Aorta (tissue), 5 donors: Measurements from ENCODE around the gene SV2B. TPM values are rescaled to one million over a fixed set of nuclear protein-coding genes. Genes with fewer than 3 reads are reported as not detected.

Experiments
- ATAC-seq: fragments of 200-7000 bp; cut with Tn5 transposase; one replicate; pipeline ENCODE4 v1.9.1; 2022; ENCODE audit warnings: moderate library complexity; ENCODE audit not compliant: low FRiP score
- DNase-seq, 2 donors: peaks; one replicate each; pipeline ENCODE4 v3.0.0-alpha.2; 2020
- H3K27ac ChIP-seq, 2 donors: one replicate each; pipeline ENCODE4 v1.5.1; 2013; ENCODE audit warnings: low read length in 2 of 2, mild to moderate bottlenecking in 2 of 2, moderate library complexity in 2 of 2, control low read depth in 1 of 2, inconsistent platforms in 1 of 2, low read depth in 1 of 2
- H3K27me3 ChIP-seq, 2 donors: one replicate each; pipeline ENCODE4 v1.6.1; 2013; ENCODE audit warnings: control low read depth in 1 of 2, low read length in 1 of 2, mild to moderate bottlenecking in 1 of 2, moderate library complexity in 1 of 2; ENCODE audit not compliant: insufficient read depth in 2 of 2, control insufficient read depth in 1 of 2
- H3K36me3 ChIP-seq, 2 donors: one replicate each; pipeline ENCODE4 v1.6.1; 2013; ENCODE audit warnings: control low read depth in 1 of 2, low read length in 1 of 2, mild to moderate bottlenecking in 1 of 2; ENCODE audit not compliant: insufficient read depth in 2 of 2, control insufficient read depth in 1 of 2
- H3K4me1 ChIP-seq, 2 donors: one replicate each; pipeline ENCODE4 v1.6.1; 2013; ENCODE audit warnings: low read length in 2 of 2, control low read depth in 1 of 2, mild to moderate bottlenecking in 1 of 2, moderate library complexity in 1 of 2; ENCODE audit not compliant: insufficient read depth in 2 of 2, control insufficient read depth in 1 of 2
- H3K4me3 ChIP-seq, 2 donors: one replicate each; pipeline ENCODE4 v1.5.1; 2013; ENCODE audit warnings: low read length in 2 of 2, control low read depth in 1 of 2, mild to moderate bottlenecking in 1 of 2
- H3K9me3 ChIP-seq: one replicate; pipeline ENCODE4 v1.6.1; 2013; ENCODE audit warnings: mild to moderate bottlenecking, low read length; ENCODE audit not compliant: control insufficient read depth
- WGBS, 2 donors: extraction: QIAGEN DNeasy Blood & Tissue Kit; methylation state at CpG; one replicate each; pipeline ENCODE4 v1.1.7; 2013; 5-methylcytosine and 5-hydroxymethylcytosine counted together
- intact Hi-C, 2 donors: fragments of 100-400 bp; cut with DNase I; formaldehyde crosslinking; loops; one replicate each; pipeline versions ENCODE4 v1.14.2 to v1.15.0; 2022
- polyA plus RNA-seq, 2 donors: library from polyadenylated mRNA; stranded (reverse); fragments of 200-250 nt; gene quantifications; one replicate each; pipeline ENCODE4 v1.2.3, GENCODE V29; 2013
- total RNA-seq, 2 donors: library from RNA; stranded (reverse); fragmentation: NEBNext Ultra II Directional; extraction: Animal tissue kit (Norgen Biotek cat#: 25700); gene quantifications; one replicate each; pipeline ENCODE4 v1.2.1, GENCODE V29; 2021
- donor health status: healthy with polysubstance abuse.
- donor health status: Bipolar disorder and iron deficiency.
- donor health status: DM: no; HTN: no; CAD: no.
- donor health status: DM: no; HTN: no; CAD: no.
- donor health status: DM: yes; HTN: yes; CAD: no.

The SV2B gene
- total and polyA plus RNA-seq, 4 donors: 2.5 to 6.4 TPM; not detected in 2

GRCh38 chr15:91263632-91264531 lies 163.8 kb downstream of the SV2B start:
- 15 to 18% methylated on average over 15 of the region's 15 CpGs for WGBS, 2 donors
- Histone ChIP-seq H3K4me3 (peak overlapping the region; percentile 22 to 43), H3K4me1 (peaks cover 4 to 5% of the 10 kb centered on the region in 2 donors), H3K27ac (peak overlapping the region in 1 of 2 donors; percentile 88), H3K9me3 (no peaks in the 10 kb centered on the region), H3K27me3 (no peaks in the 10 kb centered on the region), H3K36me3 (no peaks in the 10 kb centered on the region)
- intact Hi-C loops: no loop called here
- ATAC-seq (peak; percentile 81), DNase-seq (peak; percentile 74 to 83)

DNA sequence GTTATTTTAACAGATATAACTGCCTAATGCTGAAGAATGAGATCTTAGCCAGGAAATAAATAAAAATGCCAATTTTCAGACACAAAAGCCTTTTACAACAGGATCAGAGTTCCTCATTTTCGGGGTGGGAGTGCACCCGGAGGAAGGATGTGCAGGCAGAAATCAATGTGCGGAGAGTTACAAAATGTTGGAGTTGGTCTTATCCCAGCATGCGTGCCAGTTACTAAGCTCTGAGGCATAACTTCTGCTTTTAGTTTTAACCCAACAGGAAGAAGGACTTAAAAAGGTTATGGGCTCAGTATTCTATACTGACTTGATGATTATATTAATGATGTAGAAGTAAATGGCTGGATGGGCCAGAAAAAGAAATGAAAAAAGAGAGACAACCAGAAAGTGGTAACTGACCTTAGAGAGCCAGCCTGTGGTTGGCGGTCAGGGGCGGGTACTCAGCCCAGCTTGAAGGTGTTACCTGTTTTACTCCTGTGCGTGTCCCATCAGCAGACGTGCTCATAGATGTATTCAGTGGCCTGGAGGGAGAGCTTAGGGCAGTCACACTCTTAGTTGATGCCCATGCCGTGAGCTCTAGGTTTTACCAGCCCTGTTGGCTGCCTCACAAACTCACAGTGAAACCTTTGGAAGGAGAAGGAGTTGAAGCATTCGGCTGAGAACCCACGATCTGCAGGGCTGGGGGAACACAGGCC lies 164.7 kb downstream of the SV2B start:
- ATAC-seq (no peak), DNase-seq (no peak)
- WGBS, 2 donors: 77 to 85% methylated on average over 11 of the region's 11 CpGs
- Histone ChIP-seq H3K36me3 (no peaks in the 10 kb centered on the region), H3K9me3 (no peaks in the 10 kb centered on the region), H3K27ac (no peak overlapping the region), H3K4me1 (peaks cover 4 to 5% of the 10 kb centered on the region in 2 donors), H3K4me3 (no peak overlapping the region), H3K27me3 (no peaks in the 10 kb centered on the region)
- intact Hi-C loops: no loop called here

GRCh38 chr15:91265416-91265940 lies 165.4 kb downstream of the SV2B start:
- intact Hi-C loops: no loop called here
- no peaks in the 10 kb centered on the region for H3K27me3 ChIP-seq
- no peaks in the 10 kb centered on the region for H3K9me3 ChIP-seq
- no peaks in the 10 kb centered on the region for H3K36me3 ChIP-seq
- H3K4me3 ChIP-seq: no peak overlapping the region
- peaks cover 4 to 5% of the 10 kb centered on the region in 2 donors for H3K4me1 ChIP-seq
- 91 to 92% methylated on average over 4 of the region's 4 CpGs for WGBS, 2 donors
- no peak overlapping the region for H3K27ac ChIP-seq
- DNase-seq (no peak), ATAC-seq (no peak)

DNA sequence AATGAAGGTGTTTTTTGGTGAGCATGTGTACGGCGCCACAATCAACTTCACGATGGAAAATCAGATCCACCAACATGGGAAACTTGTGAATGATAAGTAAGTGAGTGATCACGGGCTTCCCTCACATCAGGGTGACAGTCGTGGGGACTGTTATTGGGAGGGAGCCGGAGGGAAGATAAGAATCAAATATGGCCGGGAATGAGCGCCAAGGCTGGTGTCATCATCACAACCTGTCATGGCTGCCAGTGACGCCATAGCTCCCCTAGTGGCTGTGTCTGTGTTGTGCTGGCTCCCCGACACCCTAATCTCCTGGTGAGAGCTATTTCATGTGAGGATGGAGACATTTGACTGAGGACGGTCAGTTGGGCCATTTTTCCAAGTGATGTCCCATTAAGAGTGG lies 168.5 kb downstream of the SV2B start:
- Histone ChIP-seq H3K27me3 (no peaks in the 10 kb centered on the region), H3K27ac (no peak overlapping the region), H3K36me3 (no peaks in the 10 kb centered on the region), H3K4me3 (no peak overlapping the region), H3K9me3 (no peaks in the 10 kb centered on the region), H3K4me1 (peaks cover 3 to 4% of the 10 kb centered on the region in 2 donors)
- ATAC-seq: no peak
- intact Hi-C loops: no loop called here
- WGBS, 2 donors: 80 to 81% methylated on average over 11 of the region's 11 CpGs
- no peak for DNase-seq

DNA sequence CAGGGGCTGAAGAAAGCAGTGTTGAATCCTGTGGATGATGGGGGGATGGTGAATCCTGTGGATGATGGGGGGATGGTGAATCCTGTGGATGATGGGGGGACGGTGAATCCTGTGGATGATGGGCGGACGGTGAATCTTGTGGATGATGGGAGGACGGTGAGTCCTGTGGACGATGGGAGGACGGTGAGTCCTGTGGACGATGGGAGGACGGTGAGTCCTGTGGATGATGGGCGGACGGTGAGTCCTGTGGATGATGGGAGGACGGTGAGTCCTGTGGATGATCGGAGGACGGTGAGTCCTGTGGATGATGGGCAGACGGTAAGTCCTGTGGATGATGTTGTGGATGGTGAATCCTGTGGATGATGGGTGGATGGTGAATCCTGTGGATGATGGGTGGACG lies 170.7 kb downstream of the SV2B start:
- H3K27me3 ChIP-seq: no peaks in the 10 kb centered on the region
- intact Hi-C loops: loop anchor here (1.0 to 10.0 kb wide), 4 partner anchors 214 to 313 kb away; no protein-coding TSS in a partner anchor
- H3K4me3 ChIP-seq: no peak overlapping the region
- H3K27ac ChIP-seq: no peak overlapping the region
- H3K4me1 ChIP-seq: no peaks in the 10 kb centered on the region
- DNase-seq (no peak), ATAC-seq (no peak)
- WGBS, 2 donors: 74 to 81% methylated on average over 15 of the region's 15 CpGs
- no peaks in the 10 kb centered on the region for H3K9me3 ChIP-seq
- H3K36me3 ChIP-seq: no peaks in the 10 kb centered on the region

GRCh38 chr15:91271565-91272153 lies 171.6 kb downstream of the SV2B start:
- Histone ChIP-seq H3K9me3 (no peaks in the 10 kb centered on the region), H3K27me3 (no peaks in the 10 kb centered on the region), H3K36me3 (no peaks in the 10 kb centered on the region), H3K4me1 (no peaks in the 10 kb centered on the region), H3K27ac (no peak overlapping the region), H3K4me3 (no peak overlapping the region)
- WGBS, 2 donors: 4% methylated on average over 8 of the region's 8 CpGs
- ATAC-seq (peak; percentile 87), DNase-seq (no peak)
- intact Hi-C loops: loop anchor here (1.0 to 10.0 kb wide), 4 partner anchors 215 to 314 kb away; no protein-coding TSS in a partner anchor

DNA sequence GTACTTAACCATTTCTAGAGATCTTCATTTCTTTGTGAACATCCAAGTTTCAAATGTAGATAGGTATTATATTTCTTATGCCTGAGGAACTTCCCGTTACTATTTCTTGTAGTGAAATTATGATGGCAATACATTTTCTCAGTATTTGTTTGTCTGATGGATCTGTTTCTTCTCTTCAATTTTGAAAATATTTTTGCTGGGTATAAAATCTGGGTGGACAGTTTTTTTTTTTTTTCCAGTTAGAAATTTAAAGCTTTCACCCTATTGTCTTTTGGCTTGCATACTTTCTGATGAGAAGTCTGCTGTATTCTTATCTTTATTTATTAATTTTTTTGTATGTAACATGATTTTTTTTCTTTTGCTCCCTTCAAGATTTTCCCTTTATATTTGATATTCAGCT lies 175.8 kb downstream of the SV2B start:
- Histone ChIP-seq H3K4me1 (no peaks in the 10 kb centered on the region), H3K27ac (no peak overlapping the region), H3K36me3 (no peaks in the 10 kb centered on the region), H3K4me3 (no peak overlapping the region), H3K27me3 (no peaks in the 10 kb centered on the region), H3K9me3 (no peaks in the 10 kb centered on the region)
- 94 to 97% methylated on average over 1 of the region's 1 CpG for WGBS, 2 donors
- DNase-seq (no peak), ATAC-seq (no peak)
- intact Hi-C loops: loop anchor here in 1 of 2 donors (10.0 kb wide), 1 partner anchor 311 kb away; no protein-coding TSS in a partner anchor

- WGBS, 2 donors: 81 to 89% methylated on average over 2 of the region's 2 CpGs
- no peak for ATAC-seq
- Histone ChIP-seq H3K9me3 (peaks cover 1% of the 10 kb centered on the region), H3K4me1 (no peaks in the 10 kb centered on the region), H3K27me3 (peaks cover 0 to 2% of the 10 kb centered on the region in 2 donors), H3K4me3 (no peak overlapping the region), H3K27ac (no peak overlapping the region), H3K36me3 (no peaks in the 10 kb centered on the region)
- intact Hi-C loops: loop anchor here in 1 of 2 donors (10.0 kb wide), 1 partner anchor 314 kb away; no protein-coding TSS in a partner anchor
- no peak for DNase-seq
Measured at GRCh38 chr15:91278951-91279350, 178.9 kb downstream of the SV2B start.
